WI38 (cell line): ENCODE data around the gene BBS1.
"Not testable (repeated sequence)": the region's sequence is repeated elsewhere in the genome, so short reads cannot be mapped to it uniquely, and the experiment has no call there.

Experiments
- H3K4me3 ChIP-seq: 2 replicates; pipeline ENCODE4 v1.5.1; 2011; ENCODE audit warnings: low read depth, mild to moderate bottlenecking, control low read depth, low read length
- TF ChIP-seq, protein P1 (sequence below): IDR thresholded peaks from 2 replicates; pipeline ENCODE4 v1.5.1; 2012; ENCODE audit warnings: low read depth, mild to moderate bottlenecking, control low read depth, low read length

The BBS1 gene

DNA sequence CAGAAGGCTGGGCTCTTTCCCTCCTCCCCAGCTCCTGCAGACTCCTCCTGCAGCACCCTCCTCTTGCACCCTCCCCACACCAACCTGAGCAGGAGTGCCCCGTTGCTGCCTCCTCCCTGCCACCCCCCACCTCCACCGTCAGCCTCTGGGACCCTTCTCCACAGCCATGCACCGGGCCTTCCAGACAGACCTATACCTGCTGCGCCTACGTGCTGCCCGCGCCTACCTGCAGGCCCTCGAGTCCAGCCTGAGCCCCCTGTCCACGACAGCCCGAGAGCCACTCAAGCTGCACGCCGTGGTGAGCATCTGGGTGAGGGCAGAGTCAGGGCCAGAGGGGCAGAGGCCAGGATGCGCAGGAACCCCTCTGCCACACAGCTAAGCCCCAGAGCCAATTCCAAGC lies 19.2 kb downstream of the BBS1 start:
- no peak overlapping the region for H3K4me3 ChIP-seq
- TF ChIP-seq, protein P1, sequence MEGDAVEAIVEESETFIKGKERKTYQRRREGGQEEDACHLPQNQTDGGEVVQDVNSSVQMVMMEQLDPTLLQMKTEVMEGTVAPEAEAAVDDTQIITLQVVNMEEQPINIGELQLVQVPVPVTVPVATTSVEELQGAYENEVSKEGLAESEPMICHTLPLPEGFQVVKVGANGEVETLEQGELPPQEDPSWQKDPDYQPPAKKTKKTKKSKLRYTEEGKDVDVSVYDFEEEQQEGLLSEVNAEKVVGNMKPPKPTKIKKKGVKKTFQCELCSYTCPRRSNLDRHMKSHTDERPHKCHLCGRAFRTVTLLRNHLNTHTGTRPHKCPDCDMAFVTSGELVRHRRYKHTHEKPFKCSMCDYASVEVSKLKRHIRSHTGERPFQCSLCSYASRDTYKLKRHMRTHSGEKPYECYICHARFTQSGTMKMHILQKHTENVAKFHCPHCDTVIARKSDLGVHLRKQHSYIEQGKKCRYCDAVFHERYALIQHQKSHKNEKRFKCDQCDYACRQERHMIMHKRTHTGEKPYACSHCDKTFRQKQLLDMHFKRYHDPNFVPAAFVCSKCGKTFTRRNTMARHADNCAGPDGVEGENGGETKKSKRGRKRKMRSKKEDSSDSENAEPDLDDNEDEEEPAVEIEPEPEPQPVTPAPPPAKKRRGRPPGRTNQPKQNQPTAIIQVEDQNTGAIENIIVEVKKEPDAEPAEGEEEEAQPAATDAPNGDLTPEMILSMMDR, result no peak

DNA sequence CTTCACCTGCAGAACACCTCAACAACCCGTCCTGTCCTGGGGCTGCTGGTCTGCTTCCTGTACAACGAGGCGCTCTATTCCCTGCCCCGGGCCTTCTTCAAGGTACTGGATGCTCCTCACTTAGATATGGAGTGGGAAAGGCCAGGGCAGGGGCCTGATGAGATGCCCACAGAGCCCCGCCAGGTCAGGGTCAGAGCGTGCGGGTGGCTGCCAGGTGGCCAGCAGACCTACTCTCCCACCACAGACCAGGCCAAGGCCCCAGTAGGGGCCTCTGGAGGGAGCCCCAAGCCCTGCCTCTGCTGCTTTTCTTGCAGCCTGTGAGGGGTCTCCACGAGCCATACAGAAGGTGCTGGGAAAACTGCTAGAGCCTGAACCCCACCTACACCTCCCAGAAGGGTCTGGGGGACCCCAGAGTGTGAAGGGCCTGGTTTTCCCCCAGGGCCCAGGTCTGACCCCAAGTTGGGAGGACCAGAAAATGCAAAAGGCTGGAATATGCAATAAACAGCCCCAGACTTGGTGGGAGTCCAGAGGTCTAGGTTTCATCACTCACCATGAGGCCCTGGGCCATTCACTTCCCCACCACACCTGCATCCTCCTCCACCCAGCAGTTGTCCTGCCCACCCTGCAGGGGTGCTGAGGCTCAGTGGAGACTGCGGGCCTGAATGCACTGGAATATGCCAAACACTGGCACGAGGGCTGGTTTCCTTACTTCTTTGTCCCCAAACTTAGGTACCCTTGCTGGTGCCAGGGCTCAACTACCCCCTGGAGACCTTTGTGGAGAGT lies 20.7 kb downstream of the BBS1 start:
- TF ChIP-seq, protein P1, result no peak
- H3K4me3 ChIP-seq, result no peak overlapping the region

DNA sequence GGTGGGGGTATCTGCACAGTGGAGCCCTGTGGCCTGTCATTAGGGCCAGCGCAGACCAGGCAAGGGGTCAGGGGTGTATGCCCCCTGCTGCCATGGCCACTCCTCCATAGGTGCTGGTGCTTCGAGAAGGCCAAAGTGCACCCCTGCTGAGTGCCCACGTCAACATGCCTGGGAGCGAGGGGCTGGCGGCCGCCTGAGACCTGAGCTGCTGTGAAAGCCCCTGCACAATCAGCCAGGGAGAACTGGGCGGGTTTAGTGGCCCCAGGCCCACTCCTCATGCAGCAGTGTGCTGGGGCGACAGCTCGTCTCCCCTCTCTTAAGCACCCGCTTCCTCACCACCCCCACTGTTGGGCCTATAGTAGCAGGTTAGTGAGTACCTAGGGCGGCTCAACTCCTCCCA lies 21.4 kb downstream of the BBS1 start:
- no peak overlapping the region for H3K4me3 ChIP-seq
- TF ChIP-seq, protein P1, result no peak

DNA sequence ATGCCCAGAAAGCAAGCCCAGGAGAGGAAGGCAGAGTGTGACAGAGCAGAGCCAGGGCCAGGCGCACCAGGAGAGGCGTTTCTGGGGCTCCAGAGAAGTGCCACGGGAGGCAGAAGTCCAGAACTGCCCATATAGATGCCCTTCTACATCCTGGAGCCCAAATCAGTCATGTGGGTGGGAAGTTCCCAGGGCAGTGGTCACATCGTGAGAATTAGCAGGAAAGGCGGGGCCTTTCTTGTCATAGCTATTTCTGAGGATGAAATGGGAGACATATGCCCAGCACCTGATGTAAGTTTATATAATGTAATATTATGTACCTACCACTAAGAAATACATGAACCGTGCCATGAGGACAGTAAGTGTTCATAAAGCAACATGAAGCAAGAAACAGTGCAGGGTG lies 22.3 kb downstream of the BBS1 start:
- H3K4me3 ChIP-seq, result no peak overlapping the region
- TF ChIP-seq, protein P1, result no peak

DNA sequence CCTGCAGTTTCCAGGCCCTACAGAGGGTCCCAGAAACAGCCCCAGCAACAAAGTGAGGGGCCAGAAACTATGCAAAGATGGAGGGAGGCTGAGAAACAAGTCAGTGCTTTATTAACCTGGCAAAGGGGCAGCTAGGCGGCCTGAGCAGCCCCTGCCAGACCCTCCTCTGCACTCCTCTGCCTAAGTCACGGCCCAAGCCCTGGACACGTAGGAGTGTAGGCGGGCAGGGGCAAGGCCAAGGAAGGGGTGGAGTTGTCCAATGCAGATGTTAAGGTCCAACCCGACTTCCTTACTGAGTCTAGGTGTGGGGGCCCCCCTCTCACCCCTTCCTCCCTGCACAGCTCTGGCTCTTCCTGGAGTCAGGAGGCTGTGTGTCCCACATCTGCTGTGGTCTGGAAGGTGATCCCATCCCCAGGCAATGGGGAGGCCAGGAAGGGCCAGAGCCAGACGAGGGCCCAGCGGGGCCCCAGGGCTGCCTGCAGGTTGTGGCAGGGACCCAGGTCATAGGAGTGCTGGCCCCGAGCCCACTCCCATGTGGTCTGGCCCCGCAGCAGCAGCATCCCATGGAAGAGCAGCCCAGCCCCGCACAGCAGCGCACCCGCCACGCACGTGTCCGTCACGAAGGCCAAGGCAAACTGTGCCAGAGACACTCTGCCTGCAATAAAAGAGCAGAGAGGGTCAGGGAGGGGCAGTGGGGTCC lies 28.9 kb downstream of the BBS1 start:
- TF ChIP-seq, protein P1, result no peak
- H3K4me3 ChIP-seq, result no peak overlapping the region

DNA sequence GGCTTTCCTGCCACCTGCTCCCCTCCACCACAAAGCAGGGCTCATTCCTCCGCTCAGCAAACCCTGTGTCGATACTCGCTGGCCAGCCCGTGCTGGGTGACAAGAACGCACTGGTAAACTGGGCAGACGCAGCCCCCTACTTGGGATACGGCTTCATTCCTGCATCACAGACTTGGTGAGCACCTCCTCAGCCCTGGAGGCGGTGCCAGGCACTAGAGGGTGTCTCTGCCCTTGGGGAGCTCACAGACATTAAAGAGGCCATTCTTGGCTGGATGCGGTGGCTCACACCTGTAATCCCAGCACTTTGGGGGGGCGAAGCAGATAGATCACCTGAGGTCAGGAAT lies 29.4 kb downstream of the BBS1 start:
- TF ChIP-seq, protein P1, result no peak
- H3K4me3 ChIP-seq, result no peak overlapping the region

DNA sequence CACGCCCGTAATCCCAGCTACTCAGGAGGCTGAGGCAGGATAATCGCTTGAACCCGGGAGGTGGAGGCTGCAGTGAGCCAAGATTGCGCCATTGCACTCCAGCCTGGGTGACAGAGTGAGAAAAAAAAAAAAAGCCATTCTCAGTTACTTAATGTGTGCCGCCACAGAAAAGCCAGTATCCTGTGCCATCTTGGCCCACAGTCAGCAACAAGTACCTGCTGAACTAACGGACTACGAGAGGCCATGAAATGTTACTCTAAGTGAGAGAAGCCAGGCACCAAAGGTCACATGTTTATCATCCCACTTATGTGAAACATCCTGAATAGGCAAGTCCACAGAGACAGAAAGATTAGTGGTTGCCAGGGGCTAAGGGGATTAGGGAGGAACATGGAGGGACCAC lies 30.2 kb downstream of the BBS1 start:
- not testable (repeated sequence) for H3K4me3 ChIP-seq

DNA sequence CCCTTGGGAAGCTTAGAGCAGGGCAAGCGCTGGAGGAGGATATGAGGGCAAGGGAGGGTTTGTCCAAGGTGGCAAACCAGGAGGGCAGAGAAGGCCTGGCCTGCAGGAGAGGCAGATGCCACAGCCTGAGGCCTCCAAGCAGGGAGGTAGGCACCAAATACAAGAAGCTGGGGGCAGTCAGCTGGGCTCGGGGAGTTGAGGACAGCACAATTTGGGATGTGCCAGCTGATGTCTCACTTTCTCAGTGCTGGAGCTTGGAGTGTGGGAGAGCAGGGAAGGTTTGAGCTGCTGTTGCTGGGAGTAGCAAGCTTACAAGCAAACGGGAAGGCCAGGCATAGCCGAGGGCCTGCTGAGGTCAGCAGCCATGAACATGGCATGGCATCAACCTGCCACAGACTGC lies 31.5 kb downstream of the BBS1 start:
- TF ChIP-seq, protein P1, result no peak
- H3K4me3 ChIP-seq, result no peak overlapping the region
